ENCODE measurements around the gene SEC14L5.

Gene SEC14L5

DNA sequence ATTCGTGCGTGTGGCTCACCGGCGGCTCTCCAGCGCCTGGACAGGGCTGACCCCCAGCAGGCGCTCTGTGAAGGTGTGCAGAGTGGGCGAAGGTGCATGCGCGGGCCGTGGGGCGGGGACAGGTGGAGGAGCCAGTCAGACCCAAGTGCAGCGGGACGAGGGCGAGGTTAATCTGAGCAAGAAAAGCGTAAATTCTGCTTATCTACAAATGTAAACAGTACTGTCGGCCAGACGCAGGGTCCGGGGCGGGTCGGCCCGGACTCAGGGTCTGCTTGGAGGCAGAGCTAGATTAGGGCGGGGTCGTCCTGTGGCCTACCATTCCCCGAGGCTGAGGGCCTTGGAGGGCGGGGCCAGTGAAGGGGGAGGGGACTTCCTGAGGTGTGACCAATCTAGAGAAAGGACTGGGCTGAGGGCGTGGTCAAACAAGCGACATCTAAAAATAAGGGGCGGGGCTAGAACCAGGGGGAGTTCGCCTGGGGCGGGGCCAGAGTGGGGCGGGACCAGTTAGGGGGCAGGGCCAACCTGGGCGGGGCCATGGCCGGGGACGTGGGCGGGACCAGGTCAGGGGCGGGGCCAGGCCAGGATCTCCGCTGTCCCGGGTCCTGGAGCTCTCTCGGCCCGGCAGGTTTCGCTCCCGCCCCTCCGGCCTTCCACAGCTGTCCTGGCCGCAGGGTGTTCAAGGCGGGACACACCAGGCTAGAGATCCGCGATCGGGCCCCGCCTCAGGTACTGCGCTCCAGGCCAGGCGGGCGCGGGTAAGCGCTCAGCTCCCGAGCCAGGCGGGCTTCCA is at the start of gene SEC14L5:
TSS of gene SEC14L5 (plus strand) at position 611 of the 790 bp plus-strand sequence. CDS start 994 bp downstream, outside the sequence.
- peak; percentile 75 to 81 for DNase-seq (ENCODE audit: low read depth in 1 of 2, low spot score in 1 of 2)

DNA sequence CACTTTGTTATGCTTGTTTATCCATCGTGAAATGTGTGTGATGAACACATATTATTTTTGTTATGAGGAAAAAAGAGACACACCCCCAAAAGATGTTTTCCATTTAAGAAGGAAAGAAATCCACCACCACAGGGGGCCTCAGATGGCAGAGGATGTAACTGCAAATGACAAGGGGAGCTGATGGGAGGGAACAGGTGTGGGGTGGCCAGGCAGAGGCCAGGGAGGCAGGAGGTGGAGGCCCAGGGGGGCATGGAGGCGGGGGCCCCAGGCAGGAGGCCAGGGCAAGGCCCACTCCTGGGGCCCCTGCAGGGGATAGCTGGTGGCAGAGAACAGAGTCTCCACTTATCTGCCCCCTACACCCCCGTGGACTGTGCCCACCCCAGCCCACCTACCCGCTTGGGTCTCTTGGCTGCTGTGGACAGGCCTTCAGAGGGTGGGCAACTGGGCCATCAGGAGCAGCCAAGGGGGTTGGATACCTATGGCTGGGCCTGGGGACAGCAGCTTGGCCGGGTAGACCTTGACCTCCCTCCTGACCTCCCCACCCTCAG is 49.2 kb upstream of the SEC14L5 start:
- no peak for DNase-seq (ENCODE audit: low read depth in 1 of 2, low spot score in 1 of 2)

DNA sequence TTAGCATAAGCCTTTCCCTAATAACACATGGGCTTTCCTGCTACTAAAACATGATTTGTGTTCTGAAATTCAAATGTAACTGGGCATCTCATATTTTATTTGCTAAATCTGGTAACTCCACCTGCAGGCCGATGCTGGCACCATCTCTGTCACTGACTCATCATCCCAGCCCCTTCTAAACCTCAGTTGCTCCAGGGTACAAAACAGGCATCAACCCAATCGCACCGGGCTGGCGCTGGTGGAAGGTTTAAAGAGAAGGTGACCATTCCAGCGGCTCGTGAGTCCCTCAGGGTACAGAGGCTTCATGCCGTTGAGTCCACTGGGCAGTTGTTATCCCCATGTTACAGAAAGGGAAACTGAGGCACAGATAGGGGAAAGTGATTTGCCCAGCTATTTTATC is 48.3 kb upstream of the SEC14L5 start:
- DNase-seq (ENCODE audit: low read depth in 1 of 2, low spot score in 1 of 2), result no peak

DNA sequence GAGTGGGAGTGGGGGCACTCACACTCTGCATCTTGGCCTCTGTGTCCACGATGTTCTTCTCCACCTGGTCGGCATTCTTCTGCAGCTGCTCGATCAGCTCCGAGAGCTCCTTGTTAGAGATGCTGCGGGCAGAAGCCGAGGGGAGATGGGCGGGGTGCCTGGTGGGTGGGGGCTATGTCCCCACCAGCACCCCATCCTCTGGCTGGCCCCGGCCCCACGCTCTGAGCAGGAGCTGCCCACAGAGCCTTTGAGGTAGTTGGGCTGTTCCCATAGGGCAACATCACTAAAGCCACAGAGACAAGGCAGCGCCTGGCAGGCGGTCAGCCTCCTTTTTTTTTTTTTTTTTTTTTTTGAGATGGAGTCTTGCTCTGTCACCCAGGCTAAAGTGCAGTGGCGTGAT is 47.3 kb upstream of the SEC14L5 start:
- DNase-seq (ENCODE audit: low read depth in 1 of 2, low spot score in 1 of 2), result no peak

DNA sequence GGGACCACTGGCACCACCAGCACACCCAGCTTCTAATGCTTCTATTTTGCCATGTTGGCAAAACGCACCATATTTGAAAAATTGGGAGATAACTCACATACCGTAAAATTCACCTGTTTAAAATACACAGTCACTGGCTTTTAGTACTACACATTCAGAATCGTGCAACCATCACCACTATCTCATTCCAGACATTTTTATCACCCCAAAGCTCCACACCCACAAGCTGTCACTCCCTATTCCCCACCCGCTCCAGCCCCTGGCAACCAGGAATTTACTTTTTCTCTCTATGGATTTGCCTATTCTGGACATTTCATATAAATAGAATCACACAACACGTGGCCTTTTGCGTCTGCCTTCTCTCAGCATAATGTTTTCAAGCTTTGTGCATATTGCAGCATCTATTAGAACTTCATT is 46.2 kb upstream of the SEC14L5 start:
- no peak for DNase-seq (ENCODE audit: low read depth in 1 of 2, low spot score in 1 of 2)

DNA sequence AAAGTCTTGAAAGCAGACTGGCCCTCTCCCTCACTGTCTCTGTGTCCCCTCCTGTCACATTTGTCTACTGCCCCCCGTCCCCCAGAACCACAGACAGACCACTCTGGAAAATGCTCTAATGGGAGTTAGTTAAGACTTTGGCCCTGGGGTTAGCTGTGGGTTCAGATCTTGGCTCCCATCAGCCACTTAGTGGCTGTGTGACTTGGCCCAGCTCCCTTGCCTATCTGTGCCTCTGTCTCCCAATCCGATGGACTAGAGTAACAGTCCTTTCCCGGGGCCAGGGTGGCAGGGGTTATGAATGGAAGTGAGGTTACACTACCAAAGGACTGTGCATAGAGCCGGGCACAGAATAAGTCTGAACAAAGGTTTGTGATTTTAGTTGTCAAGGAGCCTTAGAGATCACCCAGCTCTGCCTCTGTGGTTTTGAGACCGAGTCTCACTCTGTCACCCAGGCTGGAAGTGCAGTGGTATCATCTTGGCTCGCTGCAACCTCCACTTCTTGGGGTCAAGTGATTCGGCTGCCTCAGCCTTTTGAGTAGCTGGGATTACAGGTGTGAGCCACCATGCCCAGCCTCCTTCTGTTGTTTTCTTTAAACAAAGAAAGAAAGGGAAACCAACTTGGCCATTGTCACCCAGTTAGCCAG is 44.9 kb upstream of the SEC14L5 start:
- DNase-seq (ENCODE audit: low read depth in 1 of 2, low spot score in 1 of 2), result no peak

DNA sequence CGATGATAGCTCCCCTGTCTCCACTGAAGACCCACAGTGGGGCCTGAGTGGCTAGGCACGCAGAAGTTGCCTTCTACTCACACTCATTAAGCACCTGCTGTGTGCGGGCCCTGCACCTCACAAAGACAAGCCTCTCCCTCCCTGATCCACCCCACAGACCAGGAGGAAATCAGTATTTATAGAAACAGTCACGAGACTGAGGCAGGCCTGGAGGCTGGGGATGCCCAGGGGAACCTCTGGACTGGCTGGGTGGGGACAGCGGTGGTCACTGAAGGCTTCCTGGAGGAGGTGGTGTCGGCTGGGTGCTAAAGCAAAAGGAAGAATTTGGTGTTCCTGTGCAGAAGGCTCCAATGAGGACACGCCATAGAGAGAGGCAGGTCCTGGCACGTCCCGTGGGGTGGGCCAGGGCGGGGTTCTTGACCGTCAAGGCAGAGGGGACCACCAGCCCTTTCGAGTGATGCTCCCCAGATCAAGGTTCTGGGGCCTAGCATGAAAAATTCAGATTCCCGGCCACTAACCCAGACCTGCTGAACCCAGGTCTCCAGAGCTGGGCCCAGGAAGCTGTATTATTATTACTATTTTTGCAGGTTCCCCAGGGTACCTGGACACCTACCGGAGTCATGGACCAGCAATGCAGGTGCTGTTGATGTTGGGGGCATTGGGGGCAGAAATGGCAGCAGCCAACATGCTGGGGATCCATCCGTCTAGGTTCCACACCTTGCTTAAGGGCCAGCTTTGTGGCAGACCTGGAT is 44.2 kb upstream of the SEC14L5 start:
- DNase-seq (ENCODE audit: low read depth in 1 of 2, low spot score in 1 of 2), result no peak

DNA sequence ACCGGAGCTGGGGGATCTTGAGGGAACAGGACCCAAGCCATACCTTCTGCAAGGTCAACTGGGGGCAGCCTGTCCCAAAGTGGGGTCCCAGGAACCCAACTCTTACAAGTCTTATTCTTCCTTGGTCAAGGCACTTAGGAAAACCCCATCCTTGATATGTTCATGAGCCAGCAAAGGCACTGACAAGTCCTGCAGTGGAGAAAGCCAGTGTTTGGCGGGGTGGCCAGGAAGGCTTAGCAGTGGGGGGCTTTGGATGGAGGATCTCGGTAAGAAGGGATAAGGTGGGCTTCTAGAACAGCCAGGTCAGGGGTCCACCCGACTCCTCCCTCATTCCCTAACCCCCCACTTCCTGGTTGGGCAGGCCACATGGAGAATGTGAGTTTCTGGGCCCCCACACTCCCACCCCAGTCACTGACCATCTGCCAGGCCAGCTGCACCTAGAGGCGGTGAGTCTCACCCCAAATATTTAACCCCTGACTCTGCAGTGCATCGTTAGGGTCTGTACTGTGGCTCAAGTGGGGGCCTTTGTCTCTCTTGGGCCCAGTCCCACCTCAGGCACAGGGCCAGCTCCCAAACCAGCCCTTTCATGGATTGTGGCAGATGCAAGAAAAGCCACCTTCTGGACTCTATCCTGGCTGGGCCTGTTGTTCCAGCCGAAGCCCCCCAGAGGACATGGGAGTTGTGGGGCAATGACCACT is 43.5 kb upstream of the SEC14L5 start:
- no peak for DNase-seq (ENCODE audit: low read depth in 1 of 2, low spot score in 1 of 2)

DNA sequence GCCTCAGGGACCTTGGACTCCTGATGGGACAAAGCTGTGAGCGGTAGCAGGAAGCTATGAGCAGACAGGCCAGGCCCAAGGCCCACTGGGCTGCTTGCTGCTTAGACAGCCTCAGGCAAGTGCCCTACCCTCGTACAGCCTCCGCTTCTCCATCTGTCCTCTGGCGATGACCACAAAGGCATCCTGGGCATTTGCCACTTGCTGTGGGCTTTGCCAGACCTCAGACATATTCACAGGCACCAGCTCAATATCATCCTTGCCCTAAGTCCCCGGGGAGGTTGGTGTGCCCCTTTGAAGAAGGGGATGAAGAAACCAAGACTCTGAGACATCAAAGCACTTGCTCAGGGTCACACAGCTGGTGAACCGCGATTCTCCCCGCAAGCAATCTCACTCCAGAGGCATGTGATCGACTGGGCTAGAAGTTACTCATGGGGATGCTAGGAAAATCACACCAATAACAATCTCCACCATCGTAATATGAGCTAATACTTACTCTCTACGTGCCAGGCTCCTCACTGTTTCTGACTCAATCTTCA is 42.8 kb upstream of the SEC14L5 start:
- DNase-seq (ENCODE audit: low read depth in 1 of 2, low spot score in 1 of 2), result no peak

DNA sequence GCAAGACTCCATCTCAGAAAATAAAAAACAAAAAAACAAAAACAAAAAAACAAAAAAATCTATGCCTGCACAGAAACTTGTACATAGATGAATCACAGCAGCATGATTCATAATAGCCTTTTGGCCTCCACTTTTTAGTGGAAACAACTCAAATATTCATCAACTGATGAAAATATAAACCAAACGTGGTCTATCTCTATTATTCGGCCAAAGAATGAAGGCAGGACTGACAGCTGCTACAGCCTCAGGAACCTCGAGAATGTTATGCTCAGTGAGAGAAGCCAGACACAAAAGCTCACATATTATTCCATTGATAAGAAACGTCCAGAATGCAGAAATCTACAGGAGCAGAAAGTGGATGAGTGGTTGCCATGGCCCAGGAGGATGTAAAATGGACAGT is 41.0 kb upstream of the SEC14L5 start:
- DNase-seq (ENCODE audit: low read depth in 1 of 2, low spot score in 1 of 2), result no peak

DNA sequence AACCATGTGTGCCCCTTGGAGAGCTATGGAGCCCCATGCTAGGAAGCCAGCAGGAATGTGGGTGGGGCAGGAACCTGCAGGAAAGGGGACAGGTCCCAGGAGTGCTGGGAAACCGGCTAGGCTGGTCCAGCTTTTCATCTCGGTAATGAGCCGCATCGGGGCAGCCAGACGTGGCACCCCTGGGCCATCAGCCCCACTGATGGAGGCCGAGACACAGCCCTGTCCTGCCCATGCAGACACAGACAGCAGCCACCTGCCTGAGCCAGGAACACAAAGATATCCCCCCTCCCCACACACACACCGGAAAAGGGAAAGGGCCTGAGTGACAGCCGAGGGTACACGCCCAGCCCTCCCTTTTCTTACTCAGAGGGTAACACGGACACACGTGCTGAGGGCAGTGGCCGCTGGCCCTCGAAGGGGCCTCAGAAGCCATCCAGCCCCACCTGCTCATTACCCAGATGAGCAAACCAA is 39.3 kb upstream of the SEC14L5 start:
- no peak for DNase-seq (ENCODE audit: low read depth in 1 of 2, low spot score in 1 of 2)

DNA sequence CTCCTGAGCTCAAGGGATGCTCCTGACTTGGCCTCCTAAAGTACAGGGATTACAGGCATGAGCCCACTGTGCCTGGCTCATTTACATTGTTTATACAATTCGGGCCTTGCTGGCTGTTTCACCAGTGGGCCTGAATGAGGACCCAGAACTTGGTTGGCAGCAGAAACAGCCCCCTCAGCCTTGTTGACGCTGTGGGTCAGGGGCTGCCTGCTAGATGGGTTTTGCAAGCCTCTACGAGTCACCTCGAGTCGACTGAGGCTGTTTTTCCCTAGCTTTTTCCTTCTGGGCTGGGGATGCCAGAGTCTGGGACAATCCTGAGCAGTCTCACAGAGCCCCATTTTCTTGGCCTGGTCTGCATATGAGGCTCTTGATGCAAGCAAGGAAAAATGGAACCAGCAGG is 37.3 kb upstream of the SEC14L5 start:
- DNase-seq (ENCODE audit: low read depth in 1 of 2, low spot score in 1 of 2), result no peak

DNA sequence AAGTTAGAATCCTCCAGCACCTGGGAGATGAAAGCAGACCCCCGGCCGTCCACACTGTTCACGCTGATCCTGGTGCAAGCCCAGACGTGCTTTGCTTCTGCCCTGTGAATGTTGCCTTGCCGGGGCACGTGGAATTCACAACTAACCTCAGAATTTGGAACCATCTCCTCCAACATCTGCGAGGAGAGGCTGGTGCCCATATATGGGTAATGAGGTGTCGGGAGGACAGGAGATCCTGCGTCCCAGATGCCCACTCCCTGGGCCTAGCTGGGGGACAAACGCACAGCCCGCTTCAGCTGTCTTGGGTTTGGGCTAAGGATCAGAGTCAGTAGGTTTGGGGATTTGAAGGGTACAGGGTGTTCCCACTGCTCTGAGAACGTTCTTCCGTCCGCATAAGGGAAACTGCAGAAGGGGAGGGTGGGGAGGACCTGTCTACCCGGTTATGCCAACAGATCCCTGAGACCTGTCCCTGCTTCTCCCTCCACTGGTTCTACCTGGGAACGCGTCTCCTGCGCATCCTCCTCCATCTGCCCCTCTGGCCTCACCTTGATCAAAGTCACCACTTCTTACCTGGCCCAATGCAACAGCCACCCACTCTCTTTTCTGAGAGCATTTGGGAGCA is 35.3 kb upstream of the SEC14L5 start:
- no peak for DNase-seq (ENCODE audit: low read depth in 1 of 2, low spot score in 1 of 2)

DNA sequence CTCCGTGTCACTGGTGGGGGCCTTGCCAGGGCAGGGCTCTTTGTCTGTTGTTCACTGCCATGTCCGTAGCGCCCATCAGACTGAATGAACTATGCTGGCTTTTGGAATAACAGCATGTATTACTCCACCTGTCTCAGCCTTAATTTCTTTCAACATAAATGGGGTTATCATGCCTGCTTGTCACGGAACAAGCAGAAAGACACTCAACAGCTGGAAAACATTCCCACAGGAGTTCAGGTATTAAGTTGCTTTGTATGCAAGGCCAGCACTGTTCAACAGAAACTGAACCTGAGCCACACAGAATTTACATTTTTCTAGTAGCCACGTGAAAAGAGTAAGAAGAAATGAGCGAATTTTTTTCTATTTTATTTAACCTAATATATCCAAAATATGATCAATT is 34.3 kb upstream of the SEC14L5 start:
- DNase-seq (ENCODE audit: low read depth in 1 of 2, low spot score in 1 of 2), result no peak

DNA sequence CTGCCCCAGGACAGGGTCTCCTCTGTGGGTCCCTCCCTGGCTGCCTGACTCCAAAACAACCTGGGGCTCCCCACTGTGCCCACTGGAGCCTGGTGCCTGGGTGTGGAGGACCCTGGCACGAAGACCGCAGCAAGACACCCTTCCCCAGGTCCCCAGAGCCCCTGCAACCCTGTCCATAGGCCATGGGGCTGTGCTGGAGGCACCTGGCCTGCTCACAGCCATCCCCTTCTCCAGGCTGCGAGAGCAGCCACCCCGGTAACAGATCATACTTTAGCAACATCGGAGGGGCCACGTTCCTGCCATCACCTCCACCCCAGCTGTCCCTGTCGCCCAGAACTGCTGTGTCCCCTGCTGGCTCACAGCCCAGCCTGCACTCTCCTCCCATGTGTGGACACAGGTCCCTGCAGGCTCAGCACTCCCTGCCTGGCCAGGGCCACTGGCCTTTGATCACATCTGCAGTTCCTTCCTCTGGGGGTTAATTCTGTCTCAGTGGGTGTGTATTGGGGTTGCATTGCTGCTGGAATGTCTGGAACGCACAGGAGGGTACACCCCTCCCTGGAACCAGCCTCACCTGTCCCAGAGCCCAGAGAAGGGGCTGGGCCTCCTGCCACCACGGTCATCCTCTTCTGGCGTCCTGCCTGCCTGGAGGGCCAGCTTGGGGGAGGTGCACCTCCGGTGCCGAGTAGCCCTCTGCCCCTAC is 33.4 kb upstream of the SEC14L5 start:
- no peak for DNase-seq (ENCODE audit: low read depth in 1 of 2, low spot score in 1 of 2)

DNA sequence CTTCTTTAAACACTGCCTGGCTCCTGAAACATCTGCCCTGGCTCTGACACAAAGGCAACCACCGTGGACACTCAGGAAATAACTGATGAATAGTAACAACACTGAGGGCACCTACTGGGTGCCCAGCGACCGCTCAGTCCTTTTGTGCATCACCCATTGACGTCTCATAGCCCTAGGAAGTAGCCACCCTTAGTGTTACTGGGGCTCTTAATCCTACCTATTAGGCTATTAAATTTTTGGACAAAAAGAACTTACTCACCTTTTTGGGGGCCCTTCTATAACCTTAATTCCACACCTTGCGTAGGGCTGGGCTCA is 32.9 kb upstream of the SEC14L5 start:
- DNase-seq (ENCODE audit: low read depth in 1 of 2, low spot score in 1 of 2), result no peak

DNA sequence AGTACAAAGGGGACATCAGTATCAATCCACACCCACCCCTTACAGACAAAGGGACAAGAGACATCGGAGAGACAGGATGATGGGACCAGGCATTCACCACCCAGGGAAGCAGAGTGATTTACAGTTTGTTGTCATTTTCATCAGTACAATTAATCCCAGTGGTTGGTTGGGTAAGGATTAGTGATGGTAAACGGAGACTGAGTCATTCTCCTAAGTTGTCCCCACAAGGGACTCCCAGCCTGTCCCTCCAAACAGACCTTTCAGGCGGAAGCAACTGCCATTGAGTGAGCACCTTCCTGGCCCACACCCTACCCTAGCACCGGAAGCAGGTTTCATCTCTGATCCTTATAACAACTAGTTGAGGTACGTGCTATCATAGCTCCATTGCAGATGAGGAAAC is 32.3 kb upstream of the SEC14L5 start:
- DNase-seq (ENCODE audit: low read depth in 1 of 2, low spot score in 1 of 2), result no peak

DNA sequence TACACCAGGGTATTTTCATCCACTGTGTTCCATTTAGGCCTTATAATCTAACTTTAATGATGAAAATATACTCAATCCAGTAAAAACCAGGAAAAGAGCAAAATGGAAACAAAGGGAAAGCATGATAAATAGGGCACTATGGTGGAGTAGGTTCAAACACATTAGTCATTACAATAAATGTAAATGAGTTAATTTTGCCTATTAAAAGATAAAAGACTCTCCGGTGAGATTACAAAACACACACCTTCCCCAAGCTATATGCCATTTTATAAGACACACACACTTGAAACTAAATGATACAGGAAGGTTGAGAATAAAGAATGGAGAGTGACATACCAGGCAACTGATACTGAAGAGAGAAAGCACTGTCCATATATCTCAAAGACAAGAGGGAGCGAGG is 31.2 kb upstream of the SEC14L5 start:
- DNase-seq (ENCODE audit: low read depth in 1 of 2, low spot score in 1 of 2), result no peak

DNA sequence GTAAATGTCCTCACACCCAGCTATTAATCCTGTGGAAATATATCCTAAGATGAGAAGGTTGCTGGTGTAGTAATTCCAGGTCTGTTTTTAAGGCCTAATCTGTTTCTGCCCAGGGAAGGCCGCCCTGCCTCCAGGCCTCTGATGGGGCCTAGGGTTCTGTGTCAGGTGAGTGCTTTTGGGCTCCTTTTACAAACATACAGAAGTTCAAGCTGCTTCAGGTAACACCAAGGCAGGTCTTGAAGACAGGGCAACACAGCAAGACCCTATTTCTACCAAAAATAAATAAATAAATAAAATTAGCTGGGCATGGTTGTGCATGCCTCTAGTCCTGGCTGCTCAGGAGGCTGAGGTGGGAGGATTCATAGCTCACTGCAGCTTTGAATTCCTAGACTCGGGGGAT is 30.5 kb upstream of the SEC14L5 start:
- DNase-seq (ENCODE audit: low read depth in 1 of 2, low spot score in 1 of 2), result no peak

DNA sequence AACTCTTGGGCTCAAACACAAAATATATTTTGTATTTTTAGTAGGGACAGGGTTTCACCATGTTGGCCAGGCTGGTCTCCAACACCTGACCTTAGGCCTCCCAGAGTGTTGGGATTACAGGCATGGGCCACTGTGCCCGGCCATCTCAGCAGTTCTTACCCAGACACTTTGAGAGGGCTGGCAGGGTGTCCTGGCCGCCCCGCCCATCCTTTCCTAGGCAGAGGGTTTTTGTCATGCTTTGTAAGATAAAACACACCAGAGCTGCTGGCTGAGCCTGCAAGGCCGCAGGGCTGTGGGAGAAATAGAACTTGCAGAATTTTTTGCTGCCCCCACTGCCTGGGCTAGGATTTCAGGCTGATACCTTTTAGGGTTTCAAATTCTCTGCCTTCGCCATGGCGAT is 29.9 kb upstream of the SEC14L5 start:
- no peak for DNase-seq (ENCODE audit: low read depth in 1 of 2, low spot score in 1 of 2)

All from activated T-helper 1 cell treated with anti-CD3 and anti-CD28 coated beads, Interleukin-2, amount 50 U/mL, for 16 hours (primary cell).